ENCODE measurements around the gene SLC7A7. TPM values are rescaled to one million over a fixed set of nuclear protein-coding genes. Genes with fewer than 3 reads are reported as not detected.

SLC7A7 gene
- total RNA-seq, 1 donor = 2.5 TPM

- H3K4me3 ChIP-seq (ENCODE audit: low read depth, low read length) = no peak overlapping the region
- DNase-seq (ENCODE audit: low read depth) = no peak
- no peak for TF ChIP-seq CTCF (IDR thresholded peaks at IDR 0.05; ENCODE audit: insufficient read depth, low read length)
Observed at GRCh38 chr14:22773162-22774010, 41.8 kb downstream of the SLC7A7 start.

- no peak for TF ChIP-seq CTCF (IDR thresholded peaks at IDR 0.05; ENCODE audit: insufficient read depth, low read length)
- H3K4me3 ChIP-seq (ENCODE audit: low read depth, low read length) = no peak overlapping the region
- no peak for DNase-seq (ENCODE audit: low read depth)
Observed at GRCh38 chr14:22772725-22773124, 42.5 kb downstream of the SLC7A7 start.

GRCh38 chr14:22770481-22771187, 44.6 kb downstream of the SLC7A7 start:
- no peak for DNase-seq (ENCODE audit: low read depth)
- TF ChIP-seq CTCF (IDR thresholded peaks at IDR 0.05; ENCODE audit: insufficient read depth, low read length) = no peak
- H3K4me3 ChIP-seq (ENCODE audit: low read depth, low read length) = no peak overlapping the region

GRCh38 chr14:22769369-22769768, 45.9 kb downstream of the SLC7A7 start:
- TF ChIP-seq CTCF (IDR thresholded peaks at IDR 0.05; ENCODE audit: insufficient read depth, low read length) = no peak
- no peak overlapping the region for H3K4me3 ChIP-seq (ENCODE audit: low read depth, low read length)
- no peak for DNase-seq (ENCODE audit: low read depth)

GRCh38 chr14:22768947-22769346, 46.3 kb downstream of the SLC7A7 start:
- DNase-seq (ENCODE audit: low read depth) = no peak
- no peak for TF ChIP-seq CTCF (IDR thresholded peaks at IDR 0.05; ENCODE audit: insufficient read depth, low read length)
- H3K4me3 ChIP-seq (ENCODE audit: low read depth, low read length) = no peak overlapping the region

GRCh38 chr14:22767323-22767589, 48.0 kb downstream of the SLC7A7 start:
- H3K4me3 ChIP-seq (ENCODE audit: low read depth, low read length) = peak overlapping the region; percentile 98
- TF ChIP-seq CTCF (IDR thresholded peaks at IDR 0.05; ENCODE audit: insufficient read depth, low read length) = no peak
- DNase-seq (ENCODE audit: low read depth) = no peak

Measured in fibroblast of the aortic adventitia (primary cell).